ENCODE results near the gene ADD1.

ADD1 gene

DNA sequence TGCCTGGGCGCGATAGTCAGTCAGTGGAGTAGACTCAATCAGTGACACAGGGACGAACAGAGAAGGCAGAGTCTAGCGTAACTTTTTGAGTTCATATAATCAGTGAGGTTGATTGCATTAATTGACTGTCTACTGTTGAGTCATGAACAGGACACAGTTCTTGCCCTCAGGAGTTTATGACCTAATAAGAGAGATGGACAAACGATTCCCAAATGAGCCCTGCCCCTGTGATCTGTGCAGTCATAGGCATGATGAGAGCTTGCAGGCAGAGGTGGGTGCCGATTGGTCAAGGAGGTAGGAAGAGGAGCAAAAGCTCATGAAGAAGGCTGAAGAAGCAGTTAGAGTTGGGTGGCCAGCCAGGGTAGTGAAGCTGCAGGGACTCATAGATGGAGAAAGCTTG is 57.1 kb downstream of the ADD1 start:
- Histone ChIP-seq H3K27me3 (ENCODE audit: insufficient read depth, low read depth, severe bottlenecking) (no peaks in the 10 kb centered on the region), H3K27ac (no peak overlapping the region), H3K4me3 (ENCODE audit: low read depth, low read length) (no peak overlapping the region), H3K36me3 (peaks cover 96% of the 10 kb centered on the region), H3K9me3 (ENCODE audit: severe bottlenecking) (no peaks in the 10 kb centered on the region)
- TF ChIP-seq, protein P1, sequence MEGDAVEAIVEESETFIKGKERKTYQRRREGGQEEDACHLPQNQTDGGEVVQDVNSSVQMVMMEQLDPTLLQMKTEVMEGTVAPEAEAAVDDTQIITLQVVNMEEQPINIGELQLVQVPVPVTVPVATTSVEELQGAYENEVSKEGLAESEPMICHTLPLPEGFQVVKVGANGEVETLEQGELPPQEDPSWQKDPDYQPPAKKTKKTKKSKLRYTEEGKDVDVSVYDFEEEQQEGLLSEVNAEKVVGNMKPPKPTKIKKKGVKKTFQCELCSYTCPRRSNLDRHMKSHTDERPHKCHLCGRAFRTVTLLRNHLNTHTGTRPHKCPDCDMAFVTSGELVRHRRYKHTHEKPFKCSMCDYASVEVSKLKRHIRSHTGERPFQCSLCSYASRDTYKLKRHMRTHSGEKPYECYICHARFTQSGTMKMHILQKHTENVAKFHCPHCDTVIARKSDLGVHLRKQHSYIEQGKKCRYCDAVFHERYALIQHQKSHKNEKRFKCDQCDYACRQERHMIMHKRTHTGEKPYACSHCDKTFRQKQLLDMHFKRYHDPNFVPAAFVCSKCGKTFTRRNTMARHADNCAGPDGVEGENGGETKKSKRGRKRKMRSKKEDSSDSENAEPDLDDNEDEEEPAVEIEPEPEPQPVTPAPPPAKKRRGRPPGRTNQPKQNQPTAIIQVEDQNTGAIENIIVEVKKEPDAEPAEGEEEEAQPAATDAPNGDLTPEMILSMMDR (IDR thresholded peaks at IDR 0.05; ENCODE audit: low read depth, low read length) = no peak
- DNase-seq = no peak

DNA sequence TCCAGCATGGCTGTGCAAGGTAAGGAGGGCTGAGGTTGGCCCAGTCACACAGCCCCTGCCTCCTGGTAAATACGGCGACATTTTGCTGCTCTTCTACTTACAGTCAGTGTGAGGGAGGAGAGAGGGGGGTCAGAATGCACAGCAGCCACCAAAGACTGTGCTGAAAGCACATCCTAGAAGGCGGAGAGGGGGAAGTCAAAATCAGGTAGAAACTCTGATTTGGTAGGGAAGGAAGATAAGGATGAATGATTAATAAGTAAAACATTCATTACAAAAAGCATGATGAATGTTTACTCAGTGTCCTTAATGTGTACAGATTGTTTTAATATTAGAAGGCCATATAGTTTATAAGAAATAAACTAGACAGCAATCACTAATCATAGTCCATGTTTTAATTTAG is 57.5 kb downstream of the ADD1 start:
- DNase-seq = no peak
- no peak overlapping the region for H3K4me3 ChIP-seq (ENCODE audit: low read depth, low read length)
- no peak overlapping the region for H3K27ac ChIP-seq
- no peaks in the 10 kb centered on the region for H3K9me3 ChIP-seq (ENCODE audit: severe bottlenecking)
- H3K27me3 ChIP-seq (ENCODE audit: insufficient read depth, low read depth, severe bottlenecking) = no peaks in the 10 kb centered on the region
- TF ChIP-seq, protein P1 (IDR thresholded peaks at IDR 0.05; ENCODE audit: low read depth, low read length) = no peak
- H3K36me3 ChIP-seq = peaks cover 96% of the 10 kb centered on the region

DNA sequence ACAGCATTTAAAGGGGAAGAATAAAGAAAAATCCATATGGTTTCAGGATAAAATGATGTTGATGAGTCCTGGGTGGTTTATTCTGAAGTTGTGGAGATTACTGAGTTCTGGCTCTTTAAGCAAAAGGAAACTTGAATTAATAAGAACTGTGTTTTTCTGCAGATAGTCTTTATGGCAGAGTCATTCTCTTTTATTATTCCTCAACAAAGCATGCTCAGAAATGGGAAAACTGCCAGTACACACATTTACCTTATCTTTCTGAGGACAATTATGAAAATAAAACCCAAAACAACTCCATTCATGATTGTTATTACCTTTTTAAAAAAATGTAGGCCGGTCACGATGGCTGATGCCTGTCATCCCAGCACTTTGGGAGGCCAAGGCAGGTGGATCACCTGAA is 58.5 kb downstream of the ADD1 start:
- no peak for DNase-seq
- H3K27ac ChIP-seq = no peak overlapping the region
- TF ChIP-seq, protein P1 (IDR thresholded peaks at IDR 0.05; ENCODE audit: low read depth, low read length) = no peak
- no peaks in the 10 kb centered on the region for H3K27me3 ChIP-seq (ENCODE audit: insufficient read depth, low read depth, severe bottlenecking)
- no peak overlapping the region for H3K4me3 ChIP-seq (ENCODE audit: low read depth, low read length)
- H3K9me3 ChIP-seq (ENCODE audit: severe bottlenecking) = no peaks in the 10 kb centered on the region
- peaks cover 96% of the 10 kb centered on the region for H3K36me3 ChIP-seq

DNA sequence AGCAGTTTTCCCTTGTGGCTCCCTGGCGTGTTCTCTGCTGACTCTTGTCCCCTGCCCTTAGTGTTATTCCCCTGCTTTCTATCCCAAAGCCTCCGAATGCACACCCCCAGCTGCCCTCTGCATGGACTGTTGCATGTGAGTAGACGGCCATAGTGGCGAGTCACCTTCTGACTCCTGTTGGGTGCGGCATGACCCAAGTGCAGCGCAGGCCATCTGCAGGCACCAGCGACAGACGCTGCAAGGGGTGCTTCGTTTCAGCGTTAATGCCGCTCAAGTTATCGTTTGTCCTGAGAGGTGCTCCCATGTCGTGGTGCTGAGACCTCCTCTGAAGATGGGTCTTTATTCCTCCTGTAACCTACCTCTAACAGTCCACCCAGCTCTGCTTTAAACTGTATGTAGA is 61.9 kb downstream of the ADD1 start:
- no peaks in the 10 kb centered on the region for H3K27me3 ChIP-seq (ENCODE audit: insufficient read depth, low read depth, severe bottlenecking)
- DNase-seq = no peak
- H3K4me3 ChIP-seq (ENCODE audit: low read depth, low read length) = no peak overlapping the region
- no peak overlapping the region for H3K27ac ChIP-seq
- TF ChIP-seq, protein P1 (IDR thresholded peaks at IDR 0.05; ENCODE audit: low read depth, low read length) = no peak
- peaks cover 97% of the 10 kb centered on the region for H3K36me3 ChIP-seq
- no peaks in the 10 kb centered on the region for H3K9me3 ChIP-seq (ENCODE audit: severe bottlenecking)

DNA sequence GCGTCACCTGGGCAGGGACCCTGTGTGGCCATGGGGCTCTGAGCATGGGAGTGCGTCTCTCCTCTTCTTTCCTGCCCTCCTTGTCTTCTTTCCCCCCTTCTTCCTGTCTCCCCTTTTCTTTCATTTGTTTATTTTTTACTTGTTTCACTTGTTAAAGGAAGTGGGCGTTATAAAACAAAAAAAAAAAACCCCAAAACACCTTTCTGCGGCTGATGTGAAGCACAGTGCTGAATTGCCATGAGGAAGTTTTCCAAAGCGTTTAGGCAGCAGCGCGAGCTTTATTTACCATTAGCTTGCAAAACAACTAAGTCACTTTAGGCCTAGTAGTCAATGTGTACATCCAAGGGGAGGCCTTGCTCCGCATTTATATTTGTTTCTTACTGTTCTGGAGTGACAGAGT is 62.6 kb downstream of the ADD1 start:
- TF ChIP-seq, protein P1 (IDR thresholded peaks at IDR 0.05; ENCODE audit: low read depth, low read length) = no peak
- no peak for DNase-seq
- Histone ChIP-seq H3K36me3 (peaks cover 97% of the 10 kb centered on the region), H3K4me3 (ENCODE audit: low read depth, low read length) (no peak overlapping the region), H3K27me3 (ENCODE audit: insufficient read depth, low read depth, severe bottlenecking) (no peaks in the 10 kb centered on the region), H3K27ac (no peak overlapping the region), H3K9me3 (ENCODE audit: severe bottlenecking) (no peaks in the 10 kb centered on the region)

DNA sequence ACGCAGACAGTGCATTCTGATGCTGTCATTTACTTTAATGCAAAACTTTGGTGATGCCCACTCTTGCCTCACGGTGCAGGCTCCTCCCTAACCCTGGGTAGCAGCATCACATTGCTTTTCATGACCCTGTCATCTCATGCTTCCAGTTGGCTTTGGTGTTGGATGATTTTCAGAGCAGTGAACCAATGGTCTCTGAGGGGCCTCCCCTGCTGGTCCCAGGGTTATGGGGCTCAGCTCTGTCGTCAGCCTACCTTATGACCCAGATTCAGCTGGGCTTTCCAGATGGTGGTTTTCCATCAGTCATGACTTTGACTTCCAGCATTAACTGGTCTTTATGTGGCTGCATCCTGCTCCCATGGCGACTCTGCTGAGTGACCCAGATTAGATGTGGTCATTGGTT is 63.6 kb downstream of the ADD1 start:
- Histone ChIP-seq H3K9me3 (ENCODE audit: severe bottlenecking) (no peaks in the 10 kb centered on the region), H3K4me3 (ENCODE audit: low read depth, low read length) (no peak overlapping the region), H3K27me3 (ENCODE audit: insufficient read depth, low read depth, severe bottlenecking) (no peaks in the 10 kb centered on the region), H3K27ac (no peak overlapping the region), H3K36me3 (peaks cover 97% of the 10 kb centered on the region)
- no peak for DNase-seq
- TF ChIP-seq, protein P1 (IDR thresholded peaks at IDR 0.05; ENCODE audit: low read depth, low read length) = no peak
